Measurements from ENCODE around the gene THAP12. TPM values are rescaled to one million over a fixed set of nuclear protein-coding genes. Genes with fewer than 3 reads are reported as not detected.

THAP12 gene
- total RNA-seq, 4 donors from 2014 or later = 15.6 to 25.4 (median 22.3) TPM

DNA sequence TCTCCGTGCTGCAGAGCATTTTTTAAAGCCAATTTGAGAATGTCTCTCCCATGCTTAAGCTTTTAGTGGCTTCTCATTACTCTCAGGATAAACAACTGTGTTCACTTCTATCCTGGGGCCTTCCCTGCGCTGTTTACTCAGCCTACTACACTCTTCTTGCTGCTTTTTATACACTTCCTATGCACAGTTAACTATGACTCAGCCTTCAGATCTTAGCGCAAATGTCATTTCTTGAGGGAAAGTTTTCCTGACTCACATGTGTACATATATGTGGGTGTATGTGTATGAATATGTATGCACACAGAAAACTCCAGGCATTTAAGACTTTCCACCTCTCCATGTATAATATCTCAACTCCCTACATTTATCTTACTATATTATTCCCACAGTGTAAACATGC is 9.8 kb downstream of the THAP12 start:
- no peak overlapping the region for H3K4me3 ChIP-seq (ENCODE audit: low read depth, poor library complexity, severe bottlenecking)
- TF ChIP-seq POLR2A (IDR thresholded peaks at IDR 0.05) = no peak
- TF ChIP-seq, protein P1, sequence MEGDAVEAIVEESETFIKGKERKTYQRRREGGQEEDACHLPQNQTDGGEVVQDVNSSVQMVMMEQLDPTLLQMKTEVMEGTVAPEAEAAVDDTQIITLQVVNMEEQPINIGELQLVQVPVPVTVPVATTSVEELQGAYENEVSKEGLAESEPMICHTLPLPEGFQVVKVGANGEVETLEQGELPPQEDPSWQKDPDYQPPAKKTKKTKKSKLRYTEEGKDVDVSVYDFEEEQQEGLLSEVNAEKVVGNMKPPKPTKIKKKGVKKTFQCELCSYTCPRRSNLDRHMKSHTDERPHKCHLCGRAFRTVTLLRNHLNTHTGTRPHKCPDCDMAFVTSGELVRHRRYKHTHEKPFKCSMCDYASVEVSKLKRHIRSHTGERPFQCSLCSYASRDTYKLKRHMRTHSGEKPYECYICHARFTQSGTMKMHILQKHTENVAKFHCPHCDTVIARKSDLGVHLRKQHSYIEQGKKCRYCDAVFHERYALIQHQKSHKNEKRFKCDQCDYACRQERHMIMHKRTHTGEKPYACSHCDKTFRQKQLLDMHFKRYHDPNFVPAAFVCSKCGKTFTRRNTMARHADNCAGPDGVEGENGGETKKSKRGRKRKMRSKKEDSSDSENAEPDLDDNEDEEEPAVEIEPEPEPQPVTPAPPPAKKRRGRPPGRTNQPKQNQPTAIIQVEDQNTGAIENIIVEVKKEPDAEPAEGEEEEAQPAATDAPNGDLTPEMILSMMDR (IDR thresholded peaks at IDR 0.05) = no peak
- intact Hi-C loops (cut with DNase I; ENCODE audit: low total_unique reads) = no loop called here
- no peak for DNase-seq (ENCODE audit: low spot score in 2 of 2)
- 51 to 52% methylated on average over 3 of the region's 3 CpGs for WGBS, 2 donors

DNA sequence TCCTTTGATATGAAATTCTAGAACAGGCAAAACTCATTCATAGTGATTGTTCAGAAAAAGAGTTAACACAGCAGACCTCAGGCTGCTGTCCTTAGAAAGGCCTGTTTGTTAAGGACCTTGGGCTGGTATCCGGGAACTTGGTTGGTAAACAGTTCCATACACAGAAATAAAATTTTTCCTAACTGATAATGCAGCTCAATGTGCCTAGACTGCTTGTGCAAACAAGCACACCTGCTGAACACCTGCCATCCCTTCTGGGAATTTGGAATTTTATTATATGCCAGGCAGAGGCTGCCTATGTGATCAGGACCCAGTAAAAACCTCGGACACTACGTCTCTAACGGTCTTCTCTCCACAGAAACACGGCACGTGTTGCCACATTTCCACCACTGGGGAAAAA is 11.5 kb downstream of the THAP12 start:
- H3K4me3 ChIP-seq (ENCODE audit: low read depth, poor library complexity, severe bottlenecking) = no peak overlapping the region
- DNase-seq (ENCODE audit: low spot score in 2 of 2) = no peak
- TF ChIP-seq, protein P1 (IDR thresholded peaks at IDR 0.05) = no peak
- TF ChIP-seq POLR2A (IDR thresholded peaks at IDR 0.05) = no peak
- WGBS, 2 donors = 80 to 87% methylated on average over 6 of the region's 6 CpGs
- intact Hi-C loops (cut with DNase I; ENCODE audit: low total_unique reads) = no loop called here

DNA sequence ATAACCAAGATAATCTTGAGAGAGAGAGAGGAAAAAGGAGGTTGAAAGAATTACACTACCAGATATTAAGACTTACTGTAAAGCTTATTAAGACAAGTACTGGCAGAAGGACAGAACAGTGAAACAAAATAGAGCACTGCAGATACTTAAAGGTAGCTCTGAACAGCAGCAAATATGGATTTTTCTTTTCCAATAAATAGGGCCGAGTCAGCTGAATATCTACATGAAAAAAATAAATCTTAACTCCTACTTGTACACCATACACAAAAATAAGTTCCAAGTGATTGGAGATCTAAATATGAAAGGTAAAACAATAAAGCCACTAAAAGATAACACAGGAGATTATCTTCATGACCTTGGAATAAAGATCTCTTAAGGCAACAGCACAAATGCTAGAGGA is 12.4 kb downstream of the THAP12 start:
- DNase-seq (ENCODE audit: low spot score in 2 of 2) = no peak
- 48 to 71% methylated on average over 1 of the region's 1 CpG for WGBS, 2 donors

DNA sequence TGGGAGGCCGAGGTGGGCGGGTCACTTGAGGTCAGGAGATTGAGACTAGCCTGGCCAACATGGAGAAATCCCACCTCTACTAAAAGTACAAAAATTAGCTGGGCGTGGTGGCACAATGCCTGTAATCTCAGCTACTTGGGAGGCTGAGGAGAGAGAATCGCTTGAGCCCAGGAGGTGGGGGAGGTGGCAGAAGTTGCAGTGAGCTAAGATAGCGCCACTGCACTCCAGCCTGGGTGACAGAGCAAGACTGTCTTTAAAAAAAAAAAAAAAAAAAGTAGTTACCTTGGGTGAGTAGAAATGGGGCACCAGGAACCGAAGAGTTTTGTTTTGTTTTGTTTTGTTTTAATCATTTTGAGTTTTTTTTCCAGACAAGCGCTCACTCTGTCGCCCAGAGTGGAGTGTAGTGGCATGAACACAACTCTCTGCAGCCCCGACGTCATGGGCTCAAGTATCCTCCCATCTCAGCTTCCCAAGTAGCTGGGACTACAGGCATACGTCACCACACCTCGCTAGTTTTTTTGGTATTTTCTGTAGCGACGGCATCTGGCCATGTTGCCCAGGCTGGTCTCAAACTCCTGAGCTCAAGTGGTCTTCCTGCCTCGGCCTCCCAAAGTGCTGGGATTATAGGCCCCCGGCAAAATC is 15.8 kb downstream of the THAP12 start:
- WGBS, 2 donors = 95 to 96% methylated on average over 16 of the region's 16 CpGs
- no peak for TF ChIP-seq POLR2A (IDR thresholded peaks at IDR 0.05)
- TF ChIP-seq, protein P1 (IDR thresholded peaks at IDR 0.05) = no peak
- no peak overlapping the region for H3K4me3 ChIP-seq (ENCODE audit: low read depth, poor library complexity, severe bottlenecking)
- intact Hi-C loops (cut with DNase I; ENCODE audit: low total_unique reads) = no loop called here
- no peak for DNase-seq (ENCODE audit: low spot score in 2 of 2)

More for the DNA sequence above, 12.4 kb downstream of the THAP12 start:
- H3K4me3 ChIP-seq (ENCODE audit: low read depth, poor library complexity, severe bottlenecking) = no peak overlapping the region
- TF ChIP-seq POLR2A (IDR thresholded peaks at IDR 0.05) = no peak
- TF ChIP-seq, protein P1 (IDR thresholded peaks at IDR 0.05) = no peak
- intact Hi-C loops (cut with DNase I; ENCODE audit: low total_unique reads) = no loop called here

DNA sequence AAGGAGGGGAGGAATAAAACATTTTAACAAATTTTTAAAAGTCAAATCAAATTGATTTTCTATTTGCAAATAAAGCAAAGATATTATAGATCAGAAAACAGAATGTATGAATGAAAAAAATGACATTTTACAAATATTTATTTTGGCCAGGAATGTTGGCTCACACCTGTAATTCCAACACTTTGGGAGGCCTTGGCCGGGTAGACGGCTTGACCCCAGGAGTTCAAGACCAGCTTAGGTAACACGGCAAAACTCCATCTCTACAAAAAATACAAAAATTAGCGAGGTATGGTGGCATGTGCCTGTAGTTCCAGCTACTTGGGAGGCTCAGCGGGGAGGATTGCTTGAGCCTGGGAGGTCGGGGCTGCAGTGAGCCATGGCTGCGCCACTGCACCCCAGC is 18.2 kb downstream of the THAP12 start:
- intact Hi-C loops (cut with DNase I; ENCODE audit: low total_unique reads) = no loop called here
- no peak for DNase-seq (ENCODE audit: low spot score in 2 of 2)
- WGBS, 2 donors = 94 to 96% methylated on average over 7 of the region's 7 CpGs
- H3K4me3 ChIP-seq (ENCODE audit: low read depth, poor library complexity, severe bottlenecking) = no peak overlapping the region
- no peak for TF ChIP-seq POLR2A (IDR thresholded peaks at IDR 0.05)

DNA sequence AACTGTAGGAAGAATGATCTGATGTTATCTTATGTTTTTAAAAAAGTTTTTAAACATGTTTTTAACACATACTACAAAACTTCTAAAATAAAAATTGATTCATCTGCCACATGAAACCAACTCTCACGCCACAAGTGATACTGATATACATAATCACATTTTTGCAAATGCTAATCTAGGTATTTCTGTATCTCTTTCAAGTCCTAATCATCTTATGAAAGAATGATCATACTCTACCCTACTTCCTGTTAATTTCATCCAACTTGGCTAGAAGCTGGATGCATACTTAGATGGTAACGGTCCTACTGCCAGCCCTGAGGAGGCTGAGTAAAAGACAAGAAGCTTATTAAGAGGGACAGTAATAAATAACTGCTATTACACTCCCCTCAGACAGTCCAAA is 19.2 kb downstream of the THAP12 start:
- intact Hi-C loops (cut with DNase I; ENCODE audit: low total_unique reads) = no loop called here
- 52% methylated on average over 2 of the region's 2 CpGs for WGBS, 2 donors
- no peak overlapping the region for H3K4me3 ChIP-seq (ENCODE audit: low read depth, poor library complexity, severe bottlenecking)
- TF ChIP-seq POLR2A (IDR thresholded peaks at IDR 0.05) = no peak
- DNase-seq (ENCODE audit: low spot score in 2 of 2) = no peak

DNA sequence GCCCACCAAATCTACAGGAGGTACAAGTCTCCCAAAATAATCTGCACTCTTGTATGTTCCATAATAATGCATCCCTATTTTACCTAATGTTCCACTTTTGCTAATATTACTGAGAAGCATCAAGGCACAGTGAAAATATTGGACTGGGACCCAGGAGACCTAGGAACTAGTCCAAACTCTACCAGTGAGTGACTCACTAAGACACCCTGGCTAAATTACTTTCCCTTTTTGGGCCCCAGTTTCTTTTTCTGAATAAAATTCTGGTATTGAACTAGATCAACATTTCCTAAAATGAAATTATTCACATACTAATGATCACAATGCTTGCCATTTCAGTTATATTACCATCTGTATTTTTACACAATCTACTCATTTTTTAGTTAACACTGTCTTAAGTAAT is 19.6 kb downstream of the THAP12 start:
- TF ChIP-seq POLR2A (IDR thresholded peaks at IDR 0.05) = no peak
- TF ChIP-seq, protein P1 (IDR thresholded peaks at IDR 0.05) = no peak
- DNase-seq (ENCODE audit: low spot score in 2 of 2) = no peak
- intact Hi-C loops (cut with DNase I; ENCODE audit: low total_unique reads) = no loop called here
- H3K4me3 ChIP-seq (ENCODE audit: low read depth, poor library complexity, severe bottlenecking) = no peak overlapping the region

All from lower leg skin (tissue), 4 donors.